ENCODE results near the gene PTPRN2.
"Not testable (repeated sequence)": the region's sequence is repeated elsewhere in the genome, so short reads cannot be mapped to it uniquely, and the experiment has no call there.

Gene PTPRN2

GRCh38 chr7:157499121-157499834, 1088.3 kb downstream of the PTPRN2 start:
- no peak for DNase-seq

- no peak for DNase-seq
Observed at GRCh38 chr7:157498657-157499056, 1089.0 kb downstream of the PTPRN2 start.

- no peak for DNase-seq
Observed at GRCh38 chr7:157497744-157498651, 1089.6 kb downstream of the PTPRN2 start.

- DNase-seq: no peak
Observed at GRCh38 chr7:157497367-157497743, 1090.3 kb downstream of the PTPRN2 start.

GRCh38 chr7:157496416-157497275, 1091.0 kb downstream of the PTPRN2 start:
- DNase-seq: no peak

- DNase-seq: no peak
Observed at GRCh38 chr7:157495594-157495993, 1092.0 kb downstream of the PTPRN2 start.

GRCh38 chr7:157495177-157495553, 1092.5 kb downstream of the PTPRN2 start:
- no peak for DNase-seq

GRCh38 chr7:157494506-157495176, 1093.0 kb downstream of the PTPRN2 start:
- DNase-seq: no peak

GRCh38 chr7:157493776-157494175, 1093.8 kb downstream of the PTPRN2 start:
- DNase-seq: no peak

- no peak for DNase-seq
Observed at GRCh38 chr7:157493017-157493416, 1094.6 kb downstream of the PTPRN2 start.

GRCh38 chr7:157490465-157490912, 1097.1 kb downstream of the PTPRN2 start:
- peak; percentile 29 for DNase-seq

- DNase-seq: not testable (repeated sequence)
Observed at GRCh38 chr7:157489870-157490269, 1097.8 kb downstream of the PTPRN2 start.

All from SIG-M5 (cell line).